ENCODE measurements around the gene TMEM271.
"Not testable (repeated sequence)": the region's sequence is repeated elsewhere in the genome, so short reads cannot be mapped to it uniquely, and the experiment has no call there.

TMEM271 gene

DNA sequence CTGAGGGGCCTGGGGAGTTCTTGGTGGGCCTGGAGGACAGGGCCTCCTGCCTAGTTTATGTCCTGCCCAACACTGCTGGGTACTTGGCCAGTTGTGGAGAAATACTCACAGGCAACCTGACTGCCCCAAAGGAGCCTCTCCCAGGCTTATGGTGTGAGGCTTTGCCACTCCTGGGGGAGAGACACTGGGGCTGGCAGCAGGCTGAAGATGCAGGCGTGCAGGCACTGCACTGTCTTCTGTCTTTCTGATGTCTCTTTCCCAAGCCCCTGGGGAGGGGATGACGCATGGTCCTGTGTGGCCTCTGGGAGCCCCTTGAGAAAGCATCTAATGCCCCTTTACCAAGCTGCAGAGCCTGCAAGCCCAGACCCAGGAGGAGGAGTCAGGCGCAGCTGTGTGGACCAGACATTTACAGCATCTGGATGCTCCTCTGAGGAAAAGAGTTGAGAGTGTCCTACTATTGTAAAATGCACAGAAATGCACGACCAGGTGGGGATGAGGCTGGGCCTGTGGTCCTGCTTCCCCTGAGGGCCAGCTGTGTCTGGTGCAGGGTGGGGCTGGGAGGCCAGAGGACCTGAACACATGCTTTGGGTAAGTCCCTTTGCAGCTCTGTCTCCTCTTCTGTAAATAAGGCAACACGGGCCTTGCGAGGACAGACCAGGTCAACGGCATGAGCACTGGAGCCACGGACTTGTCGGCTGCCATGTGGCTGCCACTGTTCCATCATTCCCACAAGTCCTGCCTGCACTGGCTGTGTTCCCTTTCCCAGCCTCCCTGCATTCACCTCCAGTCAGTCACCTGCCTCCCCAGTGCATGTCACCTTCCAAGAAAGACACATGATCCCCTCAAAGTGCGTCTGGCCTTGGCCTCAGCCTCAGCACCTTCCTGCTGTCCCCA, 8.4 kb downstream of the TMEM271 start:
- no peak overlapping the region for H3K27ac ChIP-seq
- no peak for DNase-seq (ENCODE audit: low read depth, low spot score)

DNA sequence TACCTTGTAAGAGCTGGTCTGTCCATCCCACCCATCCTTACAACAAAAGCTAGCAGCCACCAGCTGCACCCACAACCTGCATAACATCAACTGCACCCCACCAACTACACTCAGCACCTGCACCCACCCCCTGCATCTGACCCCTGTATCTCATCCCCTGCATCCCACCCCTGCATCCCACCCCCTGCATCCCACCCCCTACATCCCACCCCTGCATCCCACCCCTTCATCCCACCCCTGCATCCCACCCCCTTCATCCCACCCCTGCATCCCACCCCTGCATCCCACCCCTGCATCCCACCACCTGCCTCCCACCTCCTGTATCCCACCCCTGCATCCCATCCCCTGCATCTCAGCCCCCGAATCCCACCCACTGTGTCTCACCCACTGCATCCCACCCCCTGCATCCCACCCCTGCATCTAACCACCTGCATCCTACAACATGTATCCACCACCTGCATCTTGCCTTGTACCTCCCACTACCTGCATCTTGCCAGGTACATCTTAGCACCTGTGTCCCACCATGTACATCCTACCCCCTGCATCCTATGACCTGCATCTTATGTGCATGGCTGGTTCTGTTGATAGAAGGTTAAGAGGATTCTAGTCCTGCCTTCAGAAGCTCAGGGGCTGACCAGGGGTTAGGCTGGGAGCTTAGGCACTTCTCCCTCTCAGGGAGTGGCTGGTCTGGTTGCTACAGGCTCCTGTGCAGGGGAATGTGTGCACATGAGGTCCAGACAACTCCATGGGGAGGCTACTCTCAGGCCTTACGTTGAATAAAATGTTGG, 9.4 kb downstream of the TMEM271 start:
- no peak for DNase-seq (ENCODE audit: low read depth, low spot score)

DNA sequence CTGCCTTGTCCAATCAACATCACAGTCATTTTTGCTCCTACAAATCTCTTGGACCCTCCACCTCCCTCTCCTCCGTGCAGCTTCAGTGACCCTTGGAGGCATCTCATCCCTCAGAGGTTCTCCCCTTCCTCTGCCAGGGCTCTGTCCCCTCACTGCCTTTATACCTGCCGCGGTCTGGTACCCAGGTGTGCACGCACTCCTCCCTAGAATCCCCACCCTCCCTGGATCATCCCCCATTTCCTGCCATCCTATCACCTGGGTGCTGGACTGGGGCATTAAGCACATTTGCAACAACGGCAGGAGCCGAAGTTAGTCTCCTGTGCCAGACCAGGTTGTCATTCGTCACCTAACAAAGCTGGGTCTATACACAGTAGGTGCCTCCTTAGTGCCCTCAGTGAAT, 10.1 kb downstream of the TMEM271 start:
- no peak for DNase-seq (ENCODE audit: low read depth, low spot score)
- H3K27ac ChIP-seq = no peak overlapping the region

More for the DNA sequence above, 9.4 kb downstream of the TMEM271 start:
- no peak overlapping the region for H3K27ac ChIP-seq

DNA sequence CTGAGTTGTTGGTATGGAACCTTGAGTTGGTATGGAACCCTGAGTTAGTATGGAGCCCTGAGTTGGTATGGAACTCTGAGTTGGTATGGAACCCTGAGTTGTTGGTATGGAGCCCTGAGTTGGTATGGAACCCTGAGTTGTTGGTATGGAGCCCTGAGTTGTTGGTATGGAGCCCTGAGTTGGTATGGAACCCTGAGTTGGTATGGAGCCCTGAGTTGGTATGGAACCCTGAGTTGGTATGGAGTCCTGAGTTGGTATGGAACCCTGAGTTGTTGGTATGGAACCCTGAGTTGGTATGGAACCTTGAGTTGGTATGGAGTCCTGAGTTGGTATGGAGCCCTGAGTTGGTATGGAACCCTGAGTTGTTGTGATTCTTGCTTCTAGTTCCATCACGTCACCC, 10.5 kb downstream of the TMEM271 start:
- H3K27ac ChIP-seq; DNase-seq (ENCODE audit: low read depth, low spot score): not testable (repeated sequence)

DNA sequence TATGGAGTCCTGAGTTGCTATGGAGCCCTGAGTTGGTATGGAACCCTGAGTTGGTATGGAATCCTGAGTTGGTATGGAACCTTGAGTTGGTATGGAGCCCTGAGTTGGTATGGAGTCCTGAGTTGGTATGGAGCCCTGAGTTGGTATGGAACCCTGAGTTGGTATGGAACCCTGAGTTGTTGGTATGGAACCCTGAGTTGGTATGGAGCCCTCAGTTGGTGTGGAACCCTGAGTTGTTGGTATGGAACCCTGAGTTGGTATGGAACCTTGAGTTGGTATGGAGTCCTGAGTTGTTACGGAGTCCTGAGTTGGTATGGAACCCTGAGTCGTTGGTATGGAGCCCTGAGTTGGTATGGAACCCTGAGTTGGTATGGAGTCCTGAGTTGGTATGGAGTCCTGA, 13.6 kb downstream of the TMEM271 start:
- not testable (repeated sequence) for DNase-seq (ENCODE audit: low read depth, low spot score); H3K27ac ChIP-seq

DNA sequence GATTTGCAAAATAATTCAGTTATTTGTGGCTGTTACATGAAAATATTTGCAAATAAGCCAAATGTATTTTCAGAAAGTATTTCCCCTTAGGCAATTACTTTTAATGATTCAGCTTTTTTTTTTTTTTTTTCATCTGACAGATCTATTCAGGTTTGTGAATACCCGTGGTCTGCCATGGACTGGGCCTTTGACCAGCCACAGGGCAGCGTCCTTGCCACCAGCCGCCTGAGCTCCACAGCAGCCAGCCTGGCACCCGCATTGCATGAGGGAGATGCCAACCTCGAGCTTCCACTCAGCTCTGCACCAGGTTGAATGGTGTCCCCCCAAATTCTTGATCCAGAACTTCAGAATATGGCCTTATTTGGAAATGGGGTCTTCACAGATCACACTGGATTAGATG, 14.7 kb downstream of the TMEM271 start:
- H3K27ac ChIP-seq = no peak overlapping the region
- no peak for DNase-seq (ENCODE audit: low read depth, low spot score)

DNA sequence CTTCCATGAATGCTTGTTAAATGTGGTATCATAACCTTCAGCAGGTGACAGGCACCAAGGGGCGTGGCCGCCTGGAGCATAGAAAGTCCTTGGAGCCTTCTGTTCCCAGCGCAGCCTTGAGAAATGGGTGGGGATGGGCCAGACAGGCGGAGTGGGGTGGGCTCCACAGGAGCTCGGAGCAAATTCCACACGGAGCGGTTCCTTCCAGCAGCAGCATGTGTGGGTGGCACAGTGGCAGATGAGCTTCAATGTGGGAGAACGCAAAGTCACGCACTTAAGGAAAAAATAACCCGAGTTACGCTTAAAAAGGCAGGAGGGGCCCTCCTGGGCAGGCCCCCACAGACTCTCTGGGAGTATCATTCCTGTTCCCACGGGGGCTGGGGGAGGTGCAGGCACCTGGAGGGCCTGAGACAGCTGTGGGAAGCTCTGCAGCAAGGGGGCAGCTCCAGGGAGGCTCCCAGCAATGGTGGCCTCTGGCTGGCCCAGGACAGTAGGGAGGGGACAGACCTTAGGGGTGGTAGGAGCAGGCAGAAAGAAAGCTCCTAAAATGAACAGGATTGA, 15.3 kb downstream of the TMEM271 start:
- DNase-seq (ENCODE audit: low read depth, low spot score) = no peak
- no peak overlapping the region for H3K27ac ChIP-seq

DNA sequence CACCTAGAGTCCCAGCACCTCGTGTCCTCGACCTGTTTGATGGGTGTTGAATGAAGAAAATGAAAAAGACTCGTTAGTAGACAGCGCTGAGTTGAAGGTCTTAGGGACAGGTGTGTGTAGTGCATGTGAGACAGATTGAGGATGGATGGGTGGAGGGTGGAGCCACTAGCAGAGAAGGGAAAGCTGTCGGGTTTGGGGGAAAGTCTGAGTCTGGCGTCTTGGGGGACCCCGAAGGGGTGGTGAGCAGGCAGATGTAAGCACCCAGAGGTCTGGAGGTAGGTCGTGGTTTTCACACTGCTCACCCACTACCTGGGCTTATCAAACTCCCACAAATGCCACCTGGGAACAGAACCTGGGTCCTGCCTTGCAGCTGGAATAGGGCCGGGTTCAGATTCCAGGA, 16.0 kb downstream of the TMEM271 start:
- DNase-seq (ENCODE audit: low read depth, low spot score) = no peak
- H3K27ac ChIP-seq = no peak overlapping the region

DNA sequence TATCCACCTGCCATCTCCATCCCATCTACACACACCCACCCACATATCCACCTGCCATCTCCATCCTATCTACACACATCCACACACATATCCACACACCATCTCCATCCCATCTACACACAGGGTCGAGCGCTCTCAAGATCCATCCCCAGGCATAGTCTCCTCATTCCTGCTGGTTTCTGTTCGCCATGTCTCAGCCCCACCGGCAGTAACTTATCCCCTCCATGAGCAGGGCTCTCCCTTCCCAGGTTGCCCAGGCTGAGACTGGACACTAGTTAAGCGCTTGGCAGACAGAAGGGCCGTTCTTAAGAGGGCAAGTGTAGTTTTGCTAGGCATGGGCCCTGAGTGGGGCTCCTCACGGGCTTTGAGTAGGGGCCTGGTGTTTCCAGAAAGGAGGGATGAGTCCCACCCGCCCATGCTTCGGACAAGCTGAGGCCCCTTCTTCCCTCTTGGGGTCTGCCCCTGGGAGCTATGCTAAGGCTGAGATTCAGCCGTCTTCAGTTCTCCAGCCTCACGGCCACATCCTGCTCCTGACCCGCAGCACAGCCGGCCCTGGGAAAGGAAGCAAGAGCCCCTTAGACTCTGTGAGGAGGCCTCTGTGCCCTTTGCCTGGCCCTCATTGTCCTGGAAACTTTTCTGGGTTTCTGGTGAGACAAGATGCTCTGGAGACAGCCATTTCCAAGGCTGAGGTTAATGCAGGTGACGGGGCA, 20.4 kb downstream of the TMEM271 start:
- DNase-seq (ENCODE audit: low read depth, low spot score) = no peak
- no peak overlapping the region for H3K27ac ChIP-seq

DNA sequence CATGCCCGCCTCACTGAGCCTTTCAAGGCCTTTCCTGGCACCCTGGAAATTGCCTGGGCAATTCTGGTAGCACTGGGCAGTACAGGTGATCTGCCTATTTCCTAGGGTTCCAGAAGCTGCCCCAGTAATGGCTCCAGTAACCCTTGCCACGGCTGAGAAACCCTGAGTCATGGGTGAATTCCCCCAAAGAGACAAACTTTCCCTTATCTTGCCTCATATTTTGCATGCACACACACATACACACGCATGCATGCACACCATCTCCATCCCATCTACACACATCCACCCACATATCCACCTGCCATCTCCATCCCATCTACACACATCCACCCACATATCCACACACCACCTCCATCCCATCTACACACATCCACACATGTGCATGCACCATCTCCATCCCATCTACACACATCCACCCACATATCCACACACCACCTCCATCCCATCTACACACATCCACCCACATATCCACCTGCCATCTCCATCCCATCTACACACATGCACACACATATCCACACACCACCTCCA, 21.2 kb downstream of the TMEM271 start:
- DNase-seq (ENCODE audit: low read depth, low spot score); H3K27ac ChIP-seq: not testable (repeated sequence)

DNA sequence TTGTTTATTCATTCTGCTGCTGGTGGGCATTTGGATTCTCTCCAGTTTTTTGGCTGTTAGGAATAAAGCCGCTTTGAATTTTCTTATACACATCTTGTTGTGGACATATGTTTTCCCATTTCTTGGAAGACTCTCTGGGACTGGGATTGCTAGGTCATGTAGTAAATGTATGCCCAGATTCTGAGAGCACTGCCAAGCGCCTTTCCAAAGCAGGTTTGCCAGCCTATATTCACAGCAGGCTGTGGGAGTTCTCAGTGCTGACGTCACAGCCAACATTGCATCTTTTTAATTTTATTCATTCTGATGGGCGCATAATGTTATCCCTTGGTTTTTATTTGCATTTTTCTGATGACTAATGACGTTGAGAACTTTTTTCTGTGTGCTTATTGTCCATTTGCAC, 24.1 kb downstream of the TMEM271 start:
- no peak overlapping the region for H3K27ac ChIP-seq
- no peak for DNase-seq (ENCODE audit: low read depth, low spot score)

DNA sequence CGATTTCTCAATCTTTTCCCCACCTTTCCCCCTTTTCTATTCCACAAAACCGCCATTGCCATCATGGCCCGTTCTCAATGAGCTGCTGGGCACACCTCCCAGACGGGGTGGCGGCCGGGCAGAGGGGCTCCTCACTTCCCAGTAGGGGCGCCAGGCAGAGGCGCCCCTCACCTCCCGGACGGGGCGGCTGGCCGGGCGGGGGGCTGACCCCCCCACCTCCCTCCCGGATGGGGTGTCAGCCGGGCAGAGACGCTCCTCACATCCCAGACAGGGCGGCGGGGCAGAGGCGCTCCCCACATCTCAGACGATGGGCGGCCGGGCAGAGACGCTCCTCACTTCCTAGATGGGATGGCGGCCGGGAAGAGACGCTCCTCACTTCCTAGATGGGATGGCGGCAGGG, 25.8 kb downstream of the TMEM271 start:
- not testable (repeated sequence) for DNase-seq (ENCODE audit: low read depth, low spot score); H3K27ac ChIP-seq

DNA sequence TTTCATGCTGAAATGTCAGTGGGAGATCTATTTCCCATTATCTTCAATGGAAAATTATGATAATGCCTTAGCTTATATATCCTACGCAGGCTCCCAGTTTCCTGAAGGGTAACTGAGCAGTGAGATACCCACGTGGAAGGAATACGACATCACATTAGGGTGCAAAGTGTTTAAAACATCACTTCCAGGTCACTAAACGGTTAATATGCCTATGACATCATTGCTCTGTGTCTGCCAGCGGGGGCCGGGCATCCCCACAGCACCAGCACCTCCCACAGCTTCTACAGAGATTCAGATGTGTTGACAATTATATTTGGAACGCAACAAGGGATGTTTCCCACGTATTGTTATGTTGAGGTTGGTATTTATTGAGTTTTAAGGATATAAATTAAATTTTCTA, 27.1 kb downstream of the TMEM271 start:
- no peak for DNase-seq (ENCODE audit: low read depth, low spot score)

DNA sequence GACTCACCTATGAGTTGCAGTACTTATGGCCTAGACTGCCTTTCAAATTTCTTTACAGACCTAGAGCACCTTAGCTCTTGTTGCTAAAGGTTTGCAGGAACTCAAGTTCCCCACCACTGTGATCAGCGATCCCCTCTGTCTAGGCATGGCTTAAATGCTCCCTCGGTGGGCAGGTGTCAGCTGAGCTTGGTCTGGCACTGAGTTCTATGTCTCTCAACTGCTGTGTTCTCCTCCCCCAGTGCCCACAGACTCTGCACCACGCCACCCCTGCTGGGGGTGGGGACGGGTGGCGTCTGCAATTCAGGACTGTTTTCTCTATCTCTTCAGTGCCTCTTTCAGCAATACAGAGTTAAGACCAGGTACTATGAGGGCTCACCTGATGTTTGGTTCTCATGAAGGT, 30.5 kb downstream of the TMEM271 start:
- no peak overlapping the region for H3K27ac ChIP-seq
- no peak for DNase-seq (ENCODE audit: low read depth, low spot score)

More for the DNA sequence above, 27.1 kb downstream of the TMEM271 start:
- H3K27ac ChIP-seq = no peak overlapping the region

DNA sequence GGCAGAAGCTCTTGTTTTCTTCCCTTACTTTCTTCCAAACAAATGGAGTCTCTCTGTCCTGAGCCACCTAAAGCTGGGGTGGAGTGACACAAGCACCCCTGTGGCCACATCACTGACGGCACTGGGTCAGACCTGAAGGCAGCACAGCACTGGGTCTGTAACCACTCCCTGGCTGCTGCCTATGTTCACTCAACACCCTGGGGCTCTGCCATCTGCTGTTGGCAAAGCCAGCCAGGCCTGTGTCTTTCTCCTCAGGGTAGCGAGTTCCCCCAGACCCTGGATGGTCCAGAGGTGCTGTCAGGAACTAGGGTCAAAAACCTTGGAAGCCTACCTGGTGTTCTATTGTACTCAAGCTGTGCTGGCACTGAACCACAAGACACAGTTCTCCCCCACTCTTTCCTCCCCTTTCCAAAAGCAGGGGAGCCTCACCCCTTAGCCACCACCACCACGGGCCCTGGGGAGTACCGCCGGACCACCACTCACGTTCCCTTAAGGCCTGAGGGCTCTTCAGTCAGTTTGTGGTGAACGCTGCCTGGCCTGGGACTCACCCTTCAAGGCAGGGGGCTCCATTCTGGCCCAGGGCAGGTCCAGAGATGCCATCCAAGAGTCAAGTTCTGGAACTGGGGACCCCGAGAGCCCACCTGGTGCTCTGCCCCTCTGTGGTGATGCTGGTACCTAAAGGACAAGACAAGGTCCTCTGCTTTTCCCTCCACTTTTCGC, 31.5 kb downstream of the TMEM271 start:
- H3K27ac ChIP-seq = no peak overlapping the region
- no peak for DNase-seq (ENCODE audit: low read depth, low spot score)

DNA sequence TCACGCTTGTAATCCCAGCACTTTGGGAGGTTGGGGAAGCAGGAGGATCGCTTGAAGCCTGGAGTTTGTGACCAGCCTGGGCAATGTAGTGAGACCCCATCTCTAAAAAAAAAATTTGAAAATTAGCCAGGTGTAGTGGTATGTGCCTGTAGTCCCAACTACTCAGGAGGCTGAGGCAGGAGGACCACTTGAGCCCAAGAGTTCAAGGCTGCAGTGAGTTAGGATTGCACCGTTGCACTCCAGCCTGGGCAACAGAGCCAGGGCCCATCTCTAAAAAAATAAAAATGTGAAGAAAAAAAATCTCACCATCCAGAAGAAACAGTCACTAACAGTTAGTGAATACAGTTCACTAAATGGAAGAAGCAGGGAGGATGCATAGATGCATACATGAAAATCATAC, 34.8 kb downstream of the TMEM271 start:
- DNase-seq (ENCODE audit: low read depth, low spot score) = no peak
- H3K27ac ChIP-seq = no peak overlapping the region

DNA sequence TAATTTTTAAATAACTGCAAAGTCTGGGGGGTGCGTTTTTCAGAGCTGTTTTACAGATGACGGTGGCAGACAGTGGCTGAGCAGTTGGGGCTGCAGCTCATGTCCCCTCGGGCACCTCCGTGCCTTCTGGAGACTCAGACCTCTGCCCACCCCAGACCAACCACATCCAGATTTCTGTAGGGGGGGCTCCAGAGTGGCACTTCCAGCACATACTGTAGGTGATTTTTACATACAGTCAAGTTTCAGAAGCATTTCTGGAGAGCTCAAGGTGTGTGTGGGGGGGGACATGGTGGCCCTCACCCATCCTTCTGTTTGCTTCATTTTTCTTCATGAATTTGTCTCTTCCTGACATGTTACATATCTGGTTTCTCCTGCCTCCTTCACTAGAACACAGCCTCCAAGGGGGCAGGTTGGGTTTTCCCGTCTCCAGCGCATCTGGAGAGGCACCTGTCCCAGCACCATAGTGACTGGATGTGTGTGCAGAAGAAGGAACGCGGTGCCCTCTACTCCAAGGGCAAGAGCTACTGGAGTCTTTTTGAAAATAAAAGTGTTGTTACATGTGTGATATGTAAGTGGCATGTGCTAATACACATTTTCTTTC, 37.5 kb downstream of the TMEM271 start:
- no peak overlapping the region for H3K27ac ChIP-seq
- DNase-seq (ENCODE audit: low read depth, low spot score) = no peak

DNA sequence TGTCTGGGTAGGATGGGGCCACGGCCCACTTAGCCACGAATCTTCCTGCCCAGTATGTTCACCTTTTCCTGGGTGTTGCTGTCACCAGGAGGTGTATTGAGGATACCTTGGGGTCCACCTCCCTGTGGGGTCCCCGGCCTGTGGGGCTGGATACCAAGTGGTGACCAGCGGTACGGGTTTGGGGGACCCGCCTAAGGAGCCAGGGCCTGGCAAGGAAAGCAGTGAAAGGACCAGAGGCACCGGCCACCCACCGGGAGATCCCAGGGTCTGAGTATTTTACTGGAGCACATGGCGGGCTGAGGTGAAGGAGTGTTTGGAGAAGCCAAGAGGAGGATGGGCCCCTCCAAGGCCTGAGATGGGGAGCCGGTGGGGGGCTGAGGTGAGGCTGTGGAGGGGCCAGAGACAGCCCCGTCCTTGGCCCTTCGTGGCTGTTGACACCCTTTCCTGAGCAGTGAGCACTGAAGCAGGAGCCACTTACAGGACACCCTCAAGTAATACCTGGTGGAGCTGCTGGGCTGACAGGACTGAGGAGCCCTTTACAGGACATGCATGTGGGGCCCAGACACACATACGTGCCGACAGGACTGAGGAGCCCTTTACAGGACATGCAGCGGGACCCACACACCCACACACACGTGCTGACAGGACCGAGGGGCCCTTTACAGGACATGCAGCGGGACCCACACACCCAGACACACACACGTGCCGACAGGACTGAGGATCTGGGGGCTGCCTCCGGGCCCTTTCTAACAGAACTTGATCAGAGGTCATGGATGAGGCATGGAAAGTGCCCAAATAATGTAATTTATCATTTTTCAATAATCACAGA, 38.4 kb downstream of the TMEM271 start:
- no peak for DNase-seq (ENCODE audit: low read depth, low spot score)
- no peak overlapping the region for H3K27ac ChIP-seq

Data from epithelial cell of prostate (primary cell).